ENCODE data around the gene TCF25.
A peak's percentile ranks its signal among the peaks of the same experiment; 100 is the strongest.
"Not testable (repeated sequence)": the region's sequence is repeated elsewhere in the genome, so short reads cannot be mapped to it uniquely, and the experiment has no call there.

The TCF25 gene

DNA sequence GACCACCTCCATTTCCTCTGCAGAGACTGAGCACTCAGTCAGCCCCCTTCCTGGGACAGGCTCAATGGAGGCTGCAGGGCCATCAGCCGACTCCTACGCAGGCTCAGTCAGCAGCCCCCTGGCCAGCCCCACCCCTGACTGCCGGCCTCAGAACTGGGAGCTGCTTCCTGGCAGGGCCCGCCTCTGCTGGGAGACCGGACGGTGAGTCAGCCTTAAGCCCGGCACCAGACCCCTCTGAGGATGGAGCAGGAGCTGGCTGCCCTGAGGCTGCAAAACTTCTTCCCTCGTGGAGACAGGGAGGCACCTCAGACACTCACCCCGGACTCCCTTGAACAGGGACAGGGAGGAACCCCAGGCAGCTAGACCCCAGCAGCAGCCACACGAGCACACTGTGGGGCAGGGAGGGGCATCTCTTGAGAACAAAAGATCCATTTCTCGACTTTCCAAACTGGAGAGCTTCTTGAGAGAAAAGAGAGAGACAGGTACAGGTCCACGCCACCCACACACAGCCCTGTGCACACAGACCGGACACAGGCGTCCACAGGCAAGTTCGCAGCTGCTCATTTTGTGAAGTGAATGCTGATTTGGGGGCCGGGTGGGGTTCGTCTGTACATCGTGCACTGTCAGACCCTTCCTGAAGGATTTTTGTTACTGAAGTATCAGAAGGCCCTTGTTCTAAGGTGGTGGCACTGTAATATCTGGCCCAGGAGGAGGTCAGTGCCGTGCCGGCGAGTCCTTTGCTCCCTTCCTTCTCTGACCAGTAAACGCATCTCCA, 48.5 kb downstream of the TCF25 start:
- peak; percentile 94 for FAIRE-seq

DNA sequence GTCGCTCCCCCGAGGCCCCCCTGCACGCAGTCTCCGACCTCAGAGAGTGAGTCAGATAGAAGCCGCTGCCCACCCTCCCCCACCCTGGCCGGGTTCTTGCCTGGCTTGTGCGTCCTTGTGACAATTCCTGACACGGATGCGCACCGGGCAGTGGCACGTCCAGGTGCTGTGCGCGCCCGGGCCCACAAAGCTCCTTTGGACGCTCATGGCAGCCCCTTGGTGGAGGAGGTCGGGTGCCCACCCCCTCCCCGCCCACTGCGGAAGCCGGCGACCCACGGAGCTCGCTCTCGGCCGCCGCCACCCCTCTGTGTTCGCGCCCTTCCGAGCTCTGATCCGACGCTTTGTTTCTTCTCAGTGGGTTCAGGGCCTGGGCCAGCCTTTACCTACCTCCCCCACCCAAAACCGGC, 49.1 kb downstream of the TCF25 start:
- no peak for FAIRE-seq

DNA sequence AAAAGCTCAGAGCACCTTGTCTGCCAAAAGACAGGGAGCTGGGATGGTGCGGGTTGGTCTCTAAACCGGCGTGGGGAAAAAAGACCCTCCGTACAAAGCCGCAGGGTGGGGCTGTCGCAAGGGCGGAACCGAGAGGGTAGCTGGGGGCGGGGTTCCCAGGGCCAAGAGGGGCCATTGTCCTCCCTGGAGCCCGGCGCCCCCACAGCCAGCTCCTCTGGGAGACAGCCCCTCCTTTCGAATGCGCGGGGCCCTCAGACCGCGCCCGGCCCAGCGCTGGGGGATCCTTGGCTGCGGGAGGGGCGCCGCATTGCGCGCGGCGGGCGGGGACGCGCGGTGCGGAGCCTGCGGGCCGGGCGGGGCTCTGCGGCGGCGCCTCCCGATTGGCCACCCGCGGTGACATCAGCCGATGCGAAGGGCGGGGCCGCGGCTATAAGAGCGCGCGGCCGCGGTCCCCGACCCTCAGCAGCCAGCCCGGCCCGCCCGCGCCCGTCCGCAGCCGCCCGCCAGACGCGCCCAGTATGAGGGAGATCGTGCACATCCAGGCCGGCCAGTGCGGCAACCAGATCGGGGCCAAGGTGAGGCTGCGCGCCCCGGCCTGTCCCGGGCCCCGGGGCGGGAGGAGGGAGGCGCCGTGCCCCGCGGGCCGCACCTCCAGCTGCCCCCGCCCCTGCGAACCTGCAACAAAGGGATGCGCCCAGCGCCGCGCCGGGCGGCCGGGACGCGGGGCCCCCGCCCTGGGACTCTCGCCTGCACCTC, 49.7 kb downstream of the TCF25 start, which contains the start of gene TUBB3:
Gene TUBB3 (plus strand): TSS at position 459 of the 756 bp plus-strand sequence. CDS start 60 bp downstream, at position 519.
- FAIRE-seq: no peak

DNA sequence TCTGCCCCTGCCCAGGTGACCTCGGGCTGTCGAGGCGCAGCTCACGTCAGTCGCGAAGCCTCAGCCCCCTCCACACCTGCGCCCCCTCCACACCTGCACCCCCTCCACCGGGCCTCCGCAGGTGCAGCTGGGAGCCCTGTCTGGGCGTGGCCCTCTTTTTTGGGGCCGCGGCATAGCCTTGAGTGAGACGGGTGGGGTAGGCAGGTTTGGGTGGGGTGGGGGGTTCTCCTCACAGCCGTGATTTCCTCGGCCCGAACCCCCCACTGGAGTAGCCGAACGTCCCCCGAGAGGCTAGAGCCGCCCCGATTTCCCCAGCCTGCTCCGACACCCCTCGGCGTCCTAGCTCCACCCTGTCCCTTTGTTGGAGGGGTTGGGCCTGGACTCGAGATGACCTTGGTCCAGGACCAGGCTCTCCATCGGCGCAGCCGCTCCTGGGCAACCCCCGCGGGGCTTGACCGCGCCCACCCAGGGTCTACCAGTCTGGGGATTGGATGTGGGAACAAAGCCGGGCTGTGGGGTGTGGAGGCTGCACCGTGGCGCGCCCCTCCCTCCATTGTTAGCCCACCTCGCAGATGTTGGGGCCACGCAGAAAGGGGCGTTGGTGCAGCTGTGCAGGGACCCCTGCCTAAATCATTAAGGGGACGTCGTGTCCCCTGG, 50.4 kb downstream of the TCF25 start:
- no peak for FAIRE-seq

DNA sequence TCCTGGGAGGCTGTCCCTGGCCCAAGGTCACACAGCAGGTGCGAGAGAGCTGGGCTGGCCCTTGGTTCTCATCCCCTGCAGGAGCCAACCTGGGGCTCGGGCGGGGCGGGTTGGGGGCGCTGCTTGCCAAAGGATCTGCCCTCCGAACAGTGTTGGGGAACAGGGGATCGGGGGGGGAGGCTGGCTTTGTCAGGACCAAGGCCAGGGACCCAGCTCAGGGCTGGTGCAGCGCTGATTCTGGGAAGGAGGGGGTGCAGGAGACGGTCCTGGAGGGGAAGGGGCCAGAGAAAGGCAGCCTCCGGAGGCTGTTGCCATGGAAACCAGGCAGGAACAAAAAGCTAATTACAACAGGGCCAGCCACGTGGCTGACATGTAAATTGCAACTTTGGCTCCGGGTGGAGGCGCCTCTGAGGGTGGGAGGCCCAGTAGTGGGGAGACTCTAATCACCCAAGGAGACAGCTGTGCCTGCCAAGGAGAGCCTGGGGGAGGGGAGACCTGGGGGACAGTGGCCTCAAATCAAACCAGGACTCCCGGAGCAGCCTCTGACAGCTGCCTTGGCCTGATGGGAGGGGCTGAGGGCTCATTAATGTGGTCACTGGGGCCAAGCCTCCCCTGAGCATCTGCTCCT, 51.0 kb downstream of the TCF25 start:
- no peak for FAIRE-seq

DNA sequence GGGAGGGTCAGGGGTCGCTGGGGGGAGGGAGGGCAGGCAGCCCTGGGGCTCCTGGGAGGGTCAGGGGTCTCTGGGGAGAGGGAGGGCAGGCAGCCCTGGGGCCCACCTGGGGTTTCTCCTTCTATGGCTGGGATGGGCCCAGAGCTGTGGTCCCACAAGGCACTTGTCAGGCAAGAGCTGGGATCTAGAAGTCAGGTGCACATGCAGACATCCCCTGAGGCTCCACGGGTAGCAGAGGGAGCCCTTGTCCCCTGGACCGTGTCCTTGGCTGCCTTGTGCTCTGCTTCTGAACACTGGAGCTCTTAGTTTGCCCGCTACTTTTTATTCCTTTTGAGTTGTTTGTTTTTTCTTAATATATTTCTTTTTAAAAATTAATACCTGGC, 51.5 kb downstream of the TCF25 start:
- FAIRE-seq: no peak

DNA sequence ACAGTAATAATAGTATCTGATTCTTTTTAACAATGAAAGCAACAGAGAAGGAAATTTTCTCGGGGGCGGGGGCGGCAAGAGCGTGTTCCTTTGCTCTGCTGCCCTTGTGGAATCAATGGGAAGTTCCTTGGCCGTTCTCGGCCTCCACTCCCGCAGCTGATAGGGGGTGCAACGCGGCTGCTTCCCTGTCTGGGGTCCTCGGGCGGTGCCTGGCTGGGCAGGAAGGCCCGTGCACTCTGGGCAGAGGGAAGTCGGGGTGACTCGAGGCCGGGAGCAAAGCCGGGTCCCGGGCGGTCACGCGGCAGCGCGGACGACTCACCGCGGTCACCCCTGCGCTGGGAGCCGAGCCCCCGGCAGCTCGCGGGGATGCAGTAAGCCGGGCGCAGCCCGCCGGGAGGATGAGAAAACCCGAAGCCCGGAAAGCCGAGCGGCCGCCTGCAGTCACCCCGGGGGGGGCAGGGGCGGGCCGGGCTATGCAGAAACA, 52.2 kb downstream of the TCF25 start:
- FAIRE-seq: no peak

DNA sequence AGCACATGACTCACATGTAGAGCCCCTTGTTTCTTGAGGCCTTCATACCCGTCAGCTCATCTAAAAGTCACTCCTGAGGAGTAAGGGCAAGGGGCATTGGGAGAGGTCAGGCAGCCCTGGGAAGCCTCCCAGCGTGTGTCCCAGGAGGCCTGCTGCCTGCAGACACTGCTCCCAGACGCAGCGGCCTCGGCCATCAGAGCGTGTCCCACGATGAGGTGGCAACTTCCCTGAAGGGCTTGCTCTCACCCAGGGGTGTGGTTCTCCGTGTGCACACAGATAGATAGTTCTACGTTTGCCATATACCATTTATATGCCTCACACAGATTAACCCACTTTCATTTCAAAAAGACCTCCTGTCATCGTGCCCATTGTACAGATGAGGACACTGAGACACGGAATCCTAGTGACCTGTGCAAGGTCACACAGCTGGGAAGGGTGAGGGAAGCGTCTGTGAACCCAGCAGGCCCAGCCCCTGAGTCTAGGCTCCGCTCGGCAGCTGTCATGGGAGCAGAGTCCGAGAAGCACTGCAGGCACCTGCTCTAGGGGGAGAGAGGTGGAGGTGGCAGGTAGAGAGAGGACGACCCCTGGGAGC, 58.0 kb downstream of the TCF25 start:
- no peak for FAIRE-seq

DNA sequence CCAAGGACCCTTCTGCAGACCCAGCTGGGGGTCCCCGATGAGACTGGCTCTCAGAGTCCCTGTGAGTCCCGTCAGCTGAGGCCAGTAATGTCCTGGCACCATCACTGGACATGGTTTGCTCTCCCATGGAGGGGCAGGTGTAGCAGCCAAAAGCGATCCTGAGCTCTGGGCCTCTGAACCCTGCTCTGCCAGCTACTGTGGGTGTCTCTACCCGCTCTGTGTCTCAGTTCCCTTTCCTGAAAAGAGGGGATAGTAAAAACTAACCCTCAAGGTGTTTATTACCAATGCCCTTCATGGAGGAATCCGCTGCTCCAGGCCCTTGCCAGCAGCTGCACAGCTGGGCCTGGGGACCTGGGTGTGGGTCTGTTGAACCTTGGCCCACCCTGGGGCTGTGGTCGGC, 58.6 kb downstream of the TCF25 start:
- no peak for FAIRE-seq

DNA sequence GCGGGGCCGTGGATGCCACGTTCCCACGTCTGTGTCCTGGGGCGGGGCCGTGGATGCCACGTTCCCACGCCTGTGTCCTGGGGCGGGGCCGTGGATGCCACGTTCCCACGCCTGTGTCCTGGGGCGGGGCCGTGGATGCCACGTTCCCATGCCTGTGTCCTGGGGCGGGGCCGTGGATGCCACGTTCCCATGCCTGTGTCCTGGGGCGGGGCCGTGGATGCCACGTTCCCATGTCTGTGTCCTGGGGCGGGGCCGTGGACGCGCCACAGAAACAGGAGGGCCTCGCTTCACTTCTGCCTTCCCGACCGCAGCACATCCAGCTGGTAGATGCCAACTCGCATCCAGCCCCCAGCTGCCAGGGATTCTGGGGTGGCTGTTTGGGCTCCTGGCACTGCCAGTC, 60.6 kb downstream of the TCF25 start:
- FAIRE-seq: not testable (repeated sequence)

DNA sequence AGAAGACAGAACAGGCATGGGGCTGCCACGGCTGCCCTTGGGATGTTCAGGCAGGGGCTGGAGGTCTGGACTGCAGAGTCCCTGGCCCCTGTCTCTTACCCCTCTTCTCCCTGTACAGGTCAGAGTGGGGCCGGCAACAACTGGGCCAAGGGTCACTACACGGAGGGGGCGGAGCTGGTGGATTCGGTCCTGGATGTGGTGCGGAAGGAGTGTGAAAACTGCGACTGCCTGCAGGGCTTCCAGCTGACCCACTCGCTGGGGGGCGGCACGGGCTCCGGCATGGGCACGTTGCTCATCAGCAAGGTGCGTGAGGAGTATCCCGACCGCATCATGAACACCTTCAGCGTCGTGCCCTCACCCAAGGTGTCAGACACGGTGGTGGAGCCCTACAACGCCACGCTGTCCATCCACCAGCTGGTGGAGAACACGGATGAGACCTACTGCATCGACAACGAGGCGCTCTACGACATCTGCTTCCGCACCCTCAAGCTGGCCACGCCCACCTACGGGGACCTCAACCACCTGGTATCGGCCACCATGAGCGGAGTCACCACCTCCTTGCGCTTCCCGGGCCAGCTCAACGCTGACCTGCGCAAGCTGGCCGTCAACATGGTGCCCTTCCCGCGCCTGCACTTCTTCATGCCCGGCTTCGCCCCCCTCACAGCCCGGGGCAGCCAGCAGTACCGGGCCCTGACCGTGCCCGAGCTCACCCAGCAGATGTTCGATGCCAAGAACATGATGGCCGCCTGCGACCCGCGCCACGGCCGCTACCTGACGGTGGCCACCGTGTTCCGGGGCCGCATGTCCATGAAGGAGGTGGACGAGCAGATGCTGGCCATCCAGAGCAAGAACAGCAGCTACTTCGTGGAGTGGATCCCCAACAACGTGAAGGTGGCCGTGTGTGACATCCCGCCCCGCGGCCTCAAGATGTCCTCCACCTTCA, 61.5 kb downstream of the TCF25 start:
- no peak for FAIRE-seq

DNA sequence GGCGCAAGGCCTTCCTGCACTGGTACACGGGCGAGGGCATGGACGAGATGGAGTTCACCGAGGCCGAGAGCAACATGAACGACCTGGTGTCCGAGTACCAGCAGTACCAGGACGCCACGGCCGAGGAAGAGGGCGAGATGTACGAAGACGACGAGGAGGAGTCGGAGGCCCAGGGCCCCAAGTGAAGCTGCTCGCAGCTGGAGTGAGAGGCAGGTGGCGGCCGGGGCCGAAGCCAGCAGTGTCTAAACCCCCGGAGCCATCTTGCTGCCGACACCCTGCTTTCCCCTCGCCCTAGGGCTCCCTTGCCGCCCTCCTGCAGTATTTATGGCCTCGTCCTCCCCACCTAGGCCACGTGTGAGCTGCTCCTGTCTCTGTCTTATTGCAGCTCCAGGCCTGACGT, 62.2 kb downstream of the TCF25 start:
- FAIRE-seq: not testable (repeated sequence)

DNA sequence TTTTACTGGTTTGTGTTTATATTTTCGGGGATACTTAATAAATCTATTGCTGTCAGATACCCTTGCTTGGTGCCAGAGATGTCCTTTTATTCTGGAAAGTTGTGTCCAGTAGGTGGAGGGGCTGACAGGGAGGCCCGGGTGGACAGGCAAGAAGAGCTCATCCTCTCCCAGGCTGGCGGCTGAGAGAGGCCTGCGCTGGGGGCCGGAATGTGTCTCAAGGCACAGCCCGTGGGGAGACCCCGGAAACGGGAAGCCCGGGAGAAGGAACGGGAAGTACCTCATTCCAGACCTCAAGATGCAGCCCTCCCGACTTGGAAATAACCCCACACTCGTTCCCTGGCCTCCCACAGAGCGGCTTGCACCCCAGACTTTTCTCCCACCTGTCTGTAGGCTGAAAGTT, 62.6 kb downstream of the TCF25 start:
- FAIRE-seq: no peak

DNA sequence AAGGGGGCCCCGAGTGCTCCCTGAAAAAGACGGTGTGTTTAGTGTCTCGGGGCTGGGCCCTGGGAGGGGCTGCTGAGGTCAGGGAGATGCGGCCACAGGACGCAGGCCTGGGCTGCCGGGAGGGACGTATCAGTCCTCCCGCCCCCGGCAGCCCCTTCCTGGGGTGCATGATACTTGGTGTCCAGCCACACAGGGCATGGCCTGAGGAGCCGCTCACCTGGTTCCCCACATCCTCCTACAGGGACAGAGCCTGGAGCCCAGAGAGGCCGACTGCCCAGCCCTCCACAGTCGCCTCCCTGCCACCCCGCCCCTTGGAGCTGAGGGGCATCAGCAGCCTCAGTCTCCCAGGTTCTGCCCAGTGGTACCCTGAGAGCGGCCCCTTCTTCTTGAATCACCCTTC, 63.1 kb downstream of the TCF25 start:
- FAIRE-seq: no peak

DNA sequence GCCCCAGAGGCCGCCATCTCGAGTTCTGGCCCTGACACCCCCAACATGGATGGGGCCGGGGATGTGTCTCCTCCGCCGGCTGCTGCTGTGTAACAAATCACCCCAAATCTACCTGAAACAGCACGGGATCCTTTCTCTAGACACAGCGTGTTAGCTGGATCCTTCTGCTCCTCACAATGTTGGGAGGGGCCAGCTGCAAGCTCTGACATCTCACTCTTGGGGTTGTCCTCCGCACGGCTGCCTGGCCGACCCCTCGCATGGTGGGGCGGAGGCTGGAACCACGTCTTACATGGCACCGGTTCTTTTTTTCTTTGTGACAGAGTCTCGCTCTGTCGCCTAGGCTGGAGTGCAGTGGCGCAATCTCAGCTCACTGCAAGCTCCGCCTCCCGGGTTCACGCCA, 63.6 kb downstream of the TCF25 start:
- no peak for FAIRE-seq

DNA sequence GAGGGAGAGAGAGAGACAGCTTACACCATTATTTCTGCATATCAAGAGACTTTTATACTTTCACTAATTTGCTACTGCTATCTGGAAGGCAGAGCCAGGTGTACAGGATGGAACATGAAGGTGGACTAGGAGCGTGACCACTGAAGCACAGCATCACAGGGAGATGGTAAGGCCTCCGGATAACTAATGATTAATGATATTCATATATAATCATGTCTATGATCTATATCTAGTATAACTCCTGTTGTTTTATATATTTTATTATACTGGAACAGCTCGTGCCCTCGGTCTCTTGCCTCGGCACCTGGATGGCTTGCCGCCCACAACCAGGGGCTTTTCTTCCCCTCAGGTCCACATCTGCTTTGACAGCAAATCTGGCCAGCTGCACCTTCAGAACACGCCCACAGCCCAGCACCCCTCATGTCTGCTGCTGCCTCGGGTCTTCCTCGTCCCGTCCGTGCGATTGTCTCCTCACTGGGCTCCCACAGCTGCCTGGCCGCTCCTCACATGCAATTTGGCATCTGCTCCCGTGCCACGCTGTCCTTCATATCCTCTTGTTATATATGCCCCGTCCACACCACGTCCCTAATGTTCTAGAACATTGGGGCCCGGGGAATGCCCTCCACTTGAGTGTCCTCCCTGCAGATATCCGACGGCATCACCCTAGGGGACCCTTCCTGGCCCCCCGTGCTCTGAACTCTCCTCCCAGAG, 64.9 kb downstream of the TCF25 start:
- FAIRE-seq: no peak

DNA sequence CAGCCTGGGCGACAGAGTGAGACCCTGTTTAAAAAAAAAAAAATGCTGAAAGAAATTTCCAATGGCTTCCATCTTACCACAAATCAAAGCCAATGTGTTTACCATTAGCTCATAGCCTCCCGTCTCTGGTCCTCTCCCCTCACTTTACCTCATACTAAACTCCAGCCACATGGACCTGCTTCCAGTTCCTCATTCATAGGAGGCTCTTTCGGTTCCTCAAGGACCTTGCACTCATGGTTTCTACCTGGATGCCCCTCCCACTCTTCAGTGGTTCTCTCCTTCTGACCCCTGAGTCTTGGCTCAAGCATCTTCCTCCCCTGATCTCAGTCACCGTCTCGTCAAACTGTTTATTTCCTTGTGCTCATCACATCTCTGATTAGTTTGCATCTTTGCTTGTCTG, 71.4 kb downstream of the TCF25 start:
- FAIRE-seq: no peak

DNA sequence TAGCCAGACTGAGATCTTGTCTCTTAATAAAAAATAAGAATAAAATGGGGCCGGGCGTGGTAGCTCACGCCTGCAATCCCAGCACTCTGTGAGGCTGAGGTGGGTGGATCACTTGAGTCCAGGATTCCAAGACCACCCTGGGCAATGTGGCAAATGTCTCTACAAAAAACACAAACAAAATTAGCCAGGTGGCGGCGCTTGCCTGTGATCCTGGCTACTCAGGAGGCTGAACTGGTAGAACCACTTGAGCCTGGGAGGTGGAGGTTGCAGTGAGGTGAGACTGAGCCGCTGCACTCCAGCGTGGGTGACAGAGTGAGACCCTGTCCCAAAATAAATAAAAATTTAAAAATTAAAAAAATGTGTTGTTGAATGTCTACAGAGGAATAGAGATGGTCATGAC, 72.3 kb downstream of the TCF25 start:
- no peak for FAIRE-seq

DNA sequence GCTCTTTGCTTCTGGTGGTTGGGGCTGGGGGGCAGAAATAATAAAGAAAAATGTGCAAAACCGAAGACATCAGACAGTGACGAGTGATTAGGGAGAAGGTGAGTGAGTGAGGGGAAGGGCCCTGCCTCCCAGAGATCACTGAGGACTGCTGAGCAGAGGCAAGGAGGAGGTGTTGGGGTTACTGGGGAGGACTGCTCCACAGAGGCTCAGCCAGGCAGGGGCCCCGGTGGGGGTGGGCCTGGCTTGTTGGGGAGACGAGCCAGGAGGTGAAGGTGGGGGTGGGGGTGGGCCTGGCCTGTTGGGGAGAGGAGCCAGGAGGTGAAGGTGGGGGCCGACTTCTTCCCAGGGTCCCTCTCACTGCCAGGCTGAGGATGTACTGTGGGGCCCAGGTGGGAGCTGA, 73.1 kb downstream of the TCF25 start:
- no peak for FAIRE-seq

DNA sequence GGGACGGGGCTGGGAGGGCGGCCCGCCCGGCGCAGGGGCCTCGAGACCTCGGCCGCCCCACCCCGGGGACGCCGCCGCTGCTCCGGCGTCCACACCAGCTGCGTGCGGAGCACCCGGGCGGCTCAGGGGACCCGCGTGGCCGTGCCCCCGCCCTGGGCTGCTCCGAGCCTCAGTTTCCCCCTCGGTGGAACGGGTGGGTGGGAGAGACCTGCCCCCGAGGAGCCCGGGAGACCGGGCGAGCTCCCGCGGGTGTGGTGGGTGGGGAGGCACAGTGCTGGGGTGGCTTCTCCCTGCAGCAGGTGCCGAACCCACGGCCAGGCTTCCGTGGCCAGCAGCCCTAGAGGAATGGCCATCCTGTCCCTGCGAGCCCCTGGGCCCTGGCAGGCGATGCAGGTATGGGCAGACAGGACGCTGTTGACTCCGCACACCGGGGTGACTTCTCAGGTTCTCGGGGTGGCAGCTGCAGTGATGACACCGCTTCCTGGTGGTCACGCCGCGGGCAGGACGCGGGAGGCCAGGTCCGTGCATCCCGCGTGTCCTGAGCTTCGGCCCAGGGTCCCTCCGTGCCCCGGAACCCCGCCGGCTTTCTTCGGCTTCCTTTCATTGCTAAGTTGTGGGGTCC, 75.8 kb downstream of the TCF25 start:
- FAIRE-seq: no peak

DNA sequence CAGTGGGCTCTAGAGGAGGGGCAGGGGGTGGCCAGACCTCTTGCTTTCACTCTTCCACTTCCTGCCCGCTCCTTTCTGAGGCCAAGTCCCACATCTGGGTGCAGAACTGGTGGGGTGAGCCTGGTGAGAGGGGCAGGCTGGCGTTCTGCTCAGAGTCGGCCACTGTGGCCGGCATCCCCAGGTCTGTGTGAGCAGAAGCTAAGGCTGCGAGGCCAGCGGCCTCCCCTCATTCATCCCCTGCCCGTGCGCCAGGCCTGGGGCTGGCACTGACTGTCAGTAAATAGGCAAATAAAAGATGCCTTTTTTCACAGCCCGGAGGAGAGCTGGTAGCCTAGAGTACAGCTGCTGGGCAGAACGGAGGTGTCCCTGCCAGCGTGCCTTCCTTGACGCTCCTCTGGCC, 76.4 kb downstream of the TCF25 start:
- no peak for FAIRE-seq

All from G401.6 (cell line).